HG03025 (cell line): ENCODE measurements around the gene DPF3.

ENCODE experiments used
- ATAC-seq: cut with Tn5 transposase; IDR thresholded peaks from one replicate; pipeline ENCODE4 v1.9.1; 2021; ENCODE audit warnings: mild to moderate bottlenecking, moderate library complexity; ENCODE audit not compliant: unreplicated experiment, low FRiP score

Gene DPF3

DNA sequence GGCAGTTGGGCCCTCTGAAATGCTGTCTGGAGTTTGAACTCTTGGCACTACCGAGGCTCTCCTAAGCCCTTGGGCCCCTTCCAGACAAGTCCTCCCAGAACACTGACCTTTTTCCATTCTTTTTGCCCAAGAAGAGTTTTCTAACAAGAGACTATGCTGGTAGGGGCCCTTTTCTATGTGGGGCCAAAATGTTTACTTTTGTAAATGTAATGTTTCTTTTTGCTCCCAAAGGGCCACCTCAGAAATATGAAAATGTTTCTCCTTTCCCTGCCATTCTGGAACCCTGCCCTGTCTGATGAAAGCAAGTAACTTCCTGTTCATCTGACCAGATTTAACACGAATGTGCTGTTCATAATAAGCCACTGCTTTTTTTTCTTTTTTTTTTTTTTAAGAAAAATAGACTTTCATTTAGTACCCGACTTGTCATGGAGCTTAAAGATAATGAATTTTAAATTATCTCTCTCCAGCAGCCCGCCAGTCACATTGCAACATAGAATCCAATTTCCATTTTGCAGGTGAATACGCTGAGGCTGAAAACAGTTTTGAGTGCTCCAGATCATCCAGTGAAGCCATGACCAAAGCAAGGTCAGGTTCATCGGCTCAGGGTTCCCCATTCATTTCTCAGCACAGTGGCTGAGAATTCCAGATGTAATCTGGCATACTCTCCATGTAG, 169.9 kb downstream of the DPF3 start:
- ATAC-seq: no peak

DNA sequence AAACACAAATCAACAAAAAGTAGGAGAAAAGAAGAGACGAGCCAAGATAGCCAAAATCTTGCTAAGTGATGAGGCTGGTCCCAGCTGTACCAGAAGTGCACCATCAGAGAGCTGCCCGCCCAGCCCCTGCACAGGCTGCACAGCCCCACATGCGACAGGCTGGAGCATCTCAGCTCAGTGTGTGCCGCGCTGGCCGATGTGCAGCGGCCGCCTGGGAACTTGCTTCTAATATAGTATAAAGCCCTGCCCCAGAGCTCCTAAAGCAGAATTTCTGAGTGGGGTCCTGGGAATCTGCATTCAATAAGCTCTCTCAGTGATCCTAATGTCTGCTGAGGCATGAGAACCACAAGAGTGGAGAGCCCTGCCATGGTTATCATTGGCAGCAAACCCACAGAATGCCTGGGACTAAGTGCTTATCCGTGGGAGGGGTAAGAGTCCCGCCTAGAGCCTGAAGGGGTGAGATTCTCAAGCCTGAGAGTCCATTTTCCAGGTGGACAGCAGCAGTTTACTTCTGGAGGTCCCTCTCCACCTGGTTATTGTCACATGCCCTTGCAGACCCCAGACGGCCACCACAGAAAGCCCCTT, 171.6 kb downstream of the DPF3 start:
- ATAC-seq: no peak

DNA sequence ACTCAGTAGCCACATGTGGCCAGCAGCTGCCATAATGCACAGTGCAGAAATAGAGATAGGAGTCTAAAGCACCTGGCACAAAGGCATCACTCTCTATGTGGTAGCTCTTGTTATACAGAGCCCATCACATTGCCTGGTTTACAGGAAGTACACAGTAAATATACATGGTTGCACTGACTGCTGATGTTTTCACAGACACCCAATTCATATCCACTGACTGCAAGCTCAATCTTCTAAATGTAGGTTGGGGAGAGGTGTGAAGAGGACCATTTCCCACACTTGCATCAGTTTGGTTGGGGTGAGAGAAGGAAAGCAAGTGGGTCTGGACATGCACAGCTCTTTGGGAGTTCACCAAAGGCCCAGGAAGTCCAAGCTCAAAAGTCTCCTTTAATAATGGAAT, 172.8 kb downstream of the DPF3 start:
- ATAC-seq: no peak

DNA sequence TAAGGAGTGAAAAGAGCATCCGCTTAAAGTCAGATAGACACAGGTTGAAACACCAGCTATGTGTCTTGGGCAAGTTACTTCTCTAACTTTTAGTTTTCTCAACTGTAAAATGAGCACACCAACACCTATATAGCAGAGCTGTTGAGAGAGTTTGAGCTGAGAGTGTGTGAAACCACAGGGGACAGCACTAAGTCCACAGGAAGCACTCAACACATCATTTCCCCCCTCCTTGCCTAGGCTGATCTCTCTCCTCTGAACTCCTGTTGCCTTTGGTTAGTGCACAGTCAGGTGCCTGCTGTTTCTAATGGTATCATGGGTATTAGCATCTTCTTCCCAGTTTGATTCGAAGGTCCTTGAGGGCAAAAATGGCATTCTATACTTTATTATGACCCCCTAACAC, 176.7 kb downstream of the DPF3 start:
- no peak for ATAC-seq

DNA sequence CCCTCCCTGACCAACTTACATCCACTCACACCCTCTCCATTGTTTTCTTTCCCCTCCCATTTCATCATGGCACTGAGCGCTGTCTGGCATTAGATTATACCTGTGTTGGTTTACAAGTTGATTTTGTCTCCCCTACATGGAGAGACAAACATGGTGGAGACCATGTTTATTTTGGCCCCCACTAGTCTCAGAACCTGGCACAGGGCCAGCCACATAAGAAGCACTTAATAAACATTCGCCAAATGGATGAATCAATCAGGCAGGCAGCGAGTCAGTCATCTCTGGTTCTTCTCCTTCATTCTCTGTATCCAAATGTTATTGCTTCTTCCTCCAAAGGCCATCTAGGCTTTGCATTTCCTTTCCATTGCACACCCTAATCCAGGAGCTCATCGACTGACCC, 177.4 kb downstream of the DPF3 start:
- no peak for ATAC-seq

DNA sequence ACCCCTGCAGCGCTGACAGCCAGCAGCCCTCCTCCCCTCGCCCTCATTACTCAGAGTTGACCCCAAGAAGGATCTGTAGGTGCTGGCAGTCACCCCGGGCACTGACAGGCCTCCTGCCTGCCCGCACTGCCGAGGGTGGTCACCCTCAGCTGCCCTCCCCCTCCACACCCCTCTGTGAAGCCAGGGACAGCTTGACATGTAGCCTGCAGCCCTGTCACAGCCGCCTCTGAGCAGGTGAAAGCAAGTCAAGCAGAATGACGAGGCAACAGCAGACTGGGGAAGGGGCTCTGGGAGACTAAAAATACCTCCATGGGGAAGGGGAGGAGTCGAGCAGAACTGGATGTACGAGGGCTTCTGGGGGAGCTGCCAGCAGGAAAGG, 178.1 kb downstream of the DPF3 start:
- ATAC-seq: no peak

DNA sequence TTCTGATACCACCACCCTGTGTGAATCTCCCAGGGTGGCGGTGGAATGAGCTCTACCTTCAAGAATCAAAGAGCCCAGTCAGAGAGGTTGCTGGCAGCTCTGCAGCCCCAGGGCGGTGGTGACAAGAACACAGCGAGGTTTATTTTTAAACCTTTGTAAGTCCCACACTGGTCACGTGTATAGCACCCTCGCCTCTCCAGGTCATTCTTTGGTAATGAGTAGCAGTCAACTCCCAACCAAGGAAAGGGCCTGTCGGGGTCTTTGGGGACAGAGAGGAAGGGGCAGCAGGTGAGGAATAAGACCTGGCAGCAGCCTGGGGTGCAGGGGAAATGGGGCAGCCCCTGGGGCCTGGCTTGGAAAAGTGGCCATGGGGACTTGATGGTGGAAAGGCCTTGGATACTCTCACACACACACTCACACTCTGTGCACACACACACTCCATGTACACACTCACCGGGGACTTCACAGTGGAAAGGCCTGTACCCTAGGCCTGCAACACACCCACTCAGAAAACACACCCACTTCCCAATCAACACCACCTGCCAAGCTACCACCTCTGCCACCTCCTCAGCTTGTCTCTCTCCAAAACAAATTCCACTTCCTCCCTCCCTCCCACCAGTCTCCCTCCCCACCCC, 178.6 kb downstream of the DPF3 start:
- no peak for ATAC-seq

DNA sequence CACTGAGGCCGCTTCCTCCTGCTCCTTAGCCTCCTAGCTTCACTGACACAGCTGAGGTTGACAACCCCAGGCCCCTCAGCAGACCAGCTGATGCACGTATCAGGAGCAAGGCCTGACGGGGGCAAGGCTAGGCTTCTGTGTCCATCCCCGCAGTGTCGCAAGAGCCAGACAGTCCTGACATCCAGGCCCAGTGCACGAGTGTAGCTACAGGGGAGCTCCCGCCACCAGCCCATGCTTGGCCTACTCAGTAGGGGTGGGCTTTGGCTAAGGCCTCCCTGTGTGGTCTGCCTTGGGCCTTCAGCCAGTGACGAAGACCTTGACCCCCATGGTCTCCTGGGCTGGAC, 179.1 kb downstream of the DPF3 start:
- ATAC-seq: no peak

DNA sequence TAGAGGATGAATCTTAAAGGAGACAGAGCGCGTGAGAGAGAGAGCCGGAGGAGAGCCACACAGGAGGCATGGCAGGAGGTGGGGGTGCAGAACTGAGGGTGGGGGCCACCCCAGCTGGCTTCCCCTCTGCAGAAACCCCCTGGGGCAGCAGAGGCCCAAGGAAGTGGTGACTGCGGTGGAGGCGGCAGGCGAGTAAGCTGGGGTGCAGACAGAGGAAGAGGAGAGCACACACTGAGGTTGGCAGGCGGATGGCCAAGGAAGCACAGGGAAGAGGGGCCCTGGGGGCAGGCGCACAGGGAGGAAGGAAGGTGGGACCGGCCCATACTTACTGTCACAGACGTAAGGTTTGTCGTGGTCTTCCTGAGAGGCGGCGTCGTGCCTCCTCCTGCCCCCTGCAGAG, 179.8 kb downstream of the DPF3 start:
- no peak for ATAC-seq

DNA sequence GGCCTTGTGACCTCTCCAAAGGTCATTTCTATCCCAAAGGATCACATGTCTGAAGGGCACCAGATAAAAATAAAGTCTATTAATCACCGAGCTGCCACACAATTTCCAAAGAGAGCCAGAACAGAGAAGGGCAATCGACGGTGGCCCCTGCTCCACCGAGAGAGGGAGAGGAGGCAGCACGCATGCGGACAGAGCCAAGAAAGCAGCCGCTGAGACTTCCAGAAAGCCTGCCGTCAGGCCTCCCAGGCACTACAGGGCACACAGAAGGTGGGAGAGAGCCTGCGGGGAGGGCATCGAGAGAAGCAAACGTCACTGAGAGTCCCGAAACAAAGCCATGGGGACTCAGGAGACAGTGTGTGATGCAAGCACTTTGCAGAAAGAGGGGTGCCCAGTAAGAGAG, 182.0 kb downstream of the DPF3 start:
- no peak for ATAC-seq

DNA sequence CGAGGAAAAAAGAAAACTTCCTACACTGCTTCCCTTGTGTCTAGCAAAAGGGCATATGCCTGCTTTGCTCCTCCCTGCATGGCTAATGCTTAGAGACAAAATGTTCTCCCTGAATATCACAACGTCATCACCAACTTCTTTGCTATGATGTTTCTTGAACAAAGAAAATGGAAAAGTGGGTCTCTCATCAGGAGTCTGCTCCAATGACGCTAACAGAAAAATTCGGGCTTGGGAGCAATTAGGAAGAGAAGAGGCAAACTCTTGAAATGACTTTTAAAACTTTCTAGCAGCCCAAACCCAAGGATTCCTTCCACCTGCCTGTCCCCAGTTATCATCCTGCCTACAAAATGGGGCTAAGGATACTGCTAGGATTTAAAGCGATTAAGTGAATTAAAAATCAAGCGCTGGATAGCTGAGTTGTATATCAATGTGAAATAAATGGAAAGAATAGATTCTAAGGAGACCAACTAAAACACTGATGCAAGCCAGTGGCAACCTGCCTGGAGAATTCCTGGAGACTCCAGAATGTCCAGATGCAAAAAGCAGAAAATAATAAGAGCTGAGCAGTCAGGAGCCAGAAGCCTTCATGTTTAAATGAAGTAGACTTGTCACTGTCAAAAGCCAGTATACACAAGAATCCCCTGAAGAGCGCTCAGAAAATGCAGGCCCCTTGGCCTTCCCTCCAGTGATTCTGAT, 183.8 kb downstream of the DPF3 start:
- ATAC-seq: no peak

DNA sequence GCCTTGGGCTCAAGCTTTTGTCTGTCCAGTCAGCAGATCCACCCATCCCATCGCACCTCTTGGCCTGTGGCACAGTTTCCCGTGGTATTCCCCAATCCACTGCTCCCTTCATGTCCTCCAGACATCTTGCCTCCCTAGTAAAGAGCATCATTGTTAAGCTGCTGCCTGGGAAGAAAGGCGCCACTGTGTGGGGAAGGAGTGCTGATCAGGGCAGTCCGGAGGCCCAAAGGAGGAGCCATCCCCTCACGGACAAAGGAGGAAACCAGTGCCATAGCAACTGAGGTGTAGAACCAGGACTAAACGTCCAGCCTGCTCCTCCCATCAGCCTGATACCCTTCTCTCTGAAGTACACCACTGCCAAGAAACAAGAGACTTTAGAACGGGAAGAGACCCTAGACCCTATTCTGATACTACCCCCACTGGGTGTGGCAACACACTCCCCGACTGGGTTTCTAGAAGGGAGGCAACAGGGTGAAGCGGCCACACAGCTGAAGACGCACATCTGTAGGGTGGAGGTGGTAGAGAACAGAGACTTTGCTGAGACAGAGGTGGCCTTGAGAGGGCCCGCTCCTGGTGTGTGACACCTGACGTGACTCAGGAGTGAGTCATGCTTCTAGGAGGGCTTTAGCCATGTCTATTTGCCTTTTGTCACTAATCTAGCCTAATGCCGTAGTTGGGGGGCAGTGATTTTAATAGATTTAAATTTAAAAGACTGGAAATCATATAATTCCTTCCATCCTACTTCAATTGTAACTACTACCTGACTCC, 185.0 kb downstream of the DPF3 start:
- no peak for ATAC-seq

DNA sequence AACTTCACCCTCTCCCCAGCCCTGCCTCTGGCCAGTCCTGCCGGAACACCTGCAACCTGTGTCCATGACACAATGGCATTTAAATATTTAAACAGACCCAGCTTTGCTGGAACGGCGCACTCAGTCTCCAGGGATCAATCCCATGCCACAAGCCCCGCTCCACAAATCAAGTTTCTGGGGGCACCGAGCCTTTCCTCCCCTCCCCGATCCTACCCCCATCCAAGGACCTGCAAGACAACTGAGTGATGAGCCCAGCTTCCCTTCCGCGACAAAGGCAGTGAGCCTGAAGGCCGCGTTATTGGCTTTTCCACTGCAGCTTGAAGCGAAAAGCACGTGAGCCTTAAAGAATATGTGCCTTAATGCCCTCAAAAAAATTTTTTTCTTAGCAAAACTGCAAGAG, 185.7 kb downstream of the DPF3 start:
- no peak for ATAC-seq

DNA sequence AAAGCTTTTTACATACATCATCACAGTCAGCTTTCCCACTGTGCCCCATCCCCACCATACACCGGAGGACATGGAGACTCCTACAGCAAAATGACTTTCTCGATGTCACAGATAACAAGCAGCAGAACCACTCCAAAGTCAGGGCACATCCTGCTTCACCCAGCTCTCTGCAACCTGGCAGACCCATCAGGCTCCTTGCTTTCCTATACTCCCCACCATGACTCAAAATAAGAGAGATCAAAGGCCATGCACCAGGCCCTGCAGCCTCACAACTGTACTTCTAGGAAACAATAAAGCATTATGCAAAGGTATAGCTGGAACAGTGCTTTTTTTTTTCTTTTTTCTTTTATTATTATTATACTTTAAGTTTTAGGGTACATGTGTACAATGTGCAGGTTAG, 187.4 kb downstream of the DPF3 start:
- no peak for ATAC-seq

DNA sequence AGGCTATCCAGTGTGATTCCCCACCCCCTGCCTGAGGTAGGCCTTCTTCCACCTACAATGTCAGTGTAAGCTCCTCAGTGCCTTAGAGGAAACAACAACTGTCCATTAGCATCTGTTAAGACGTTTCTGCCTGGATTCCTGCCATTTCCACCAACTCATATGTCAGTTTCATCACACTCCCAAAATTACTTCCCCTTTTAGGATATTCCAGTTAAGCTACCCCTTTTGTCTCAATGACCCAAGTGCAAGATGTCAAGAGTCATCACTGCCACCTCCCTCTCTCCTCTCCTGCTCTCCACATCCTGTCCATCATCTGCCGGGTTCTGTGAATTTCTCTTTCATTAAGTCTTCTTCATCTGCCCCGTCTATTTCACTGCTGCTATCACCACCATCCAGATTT, 189.4 kb downstream of the DPF3 start:
- no peak for ATAC-seq

DNA sequence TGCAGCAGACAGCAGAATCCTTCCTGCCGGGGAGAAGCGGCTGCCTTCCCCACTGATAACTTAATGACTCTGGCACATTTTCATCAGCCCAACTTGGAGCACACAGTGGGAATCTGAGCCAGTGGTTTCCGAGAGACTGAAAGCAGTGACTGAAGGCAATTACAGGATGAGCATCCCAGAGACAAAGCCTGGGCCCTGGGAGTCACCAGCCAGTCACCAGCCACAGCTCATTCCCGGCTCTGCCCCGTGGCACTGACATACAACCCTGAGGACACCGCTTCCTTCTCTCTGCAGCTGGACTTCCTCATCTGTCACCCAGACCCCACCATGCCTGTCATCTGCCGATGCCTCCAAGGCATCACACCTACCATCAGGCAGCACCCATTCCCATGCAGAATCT, 192.3 kb downstream of the DPF3 start:
- no peak for ATAC-seq

DNA sequence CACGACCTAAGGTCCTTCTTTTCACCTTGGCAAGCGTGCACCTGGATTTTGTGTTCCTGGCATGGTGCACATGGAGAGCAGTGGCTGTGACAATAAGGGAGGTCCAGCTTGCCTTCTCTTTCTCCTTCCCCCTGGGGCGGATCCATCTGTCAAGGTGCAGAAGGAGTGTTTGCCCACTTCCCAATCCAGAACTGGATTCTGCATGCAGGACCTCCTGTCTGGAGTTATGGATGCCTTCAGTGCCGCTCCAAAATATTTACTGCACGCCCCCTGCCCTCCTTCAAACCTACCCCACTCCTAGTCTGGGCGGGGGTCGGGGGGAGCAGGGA, 192.7 kb downstream of the DPF3 start:
- ATAC-seq: no peak

DNA sequence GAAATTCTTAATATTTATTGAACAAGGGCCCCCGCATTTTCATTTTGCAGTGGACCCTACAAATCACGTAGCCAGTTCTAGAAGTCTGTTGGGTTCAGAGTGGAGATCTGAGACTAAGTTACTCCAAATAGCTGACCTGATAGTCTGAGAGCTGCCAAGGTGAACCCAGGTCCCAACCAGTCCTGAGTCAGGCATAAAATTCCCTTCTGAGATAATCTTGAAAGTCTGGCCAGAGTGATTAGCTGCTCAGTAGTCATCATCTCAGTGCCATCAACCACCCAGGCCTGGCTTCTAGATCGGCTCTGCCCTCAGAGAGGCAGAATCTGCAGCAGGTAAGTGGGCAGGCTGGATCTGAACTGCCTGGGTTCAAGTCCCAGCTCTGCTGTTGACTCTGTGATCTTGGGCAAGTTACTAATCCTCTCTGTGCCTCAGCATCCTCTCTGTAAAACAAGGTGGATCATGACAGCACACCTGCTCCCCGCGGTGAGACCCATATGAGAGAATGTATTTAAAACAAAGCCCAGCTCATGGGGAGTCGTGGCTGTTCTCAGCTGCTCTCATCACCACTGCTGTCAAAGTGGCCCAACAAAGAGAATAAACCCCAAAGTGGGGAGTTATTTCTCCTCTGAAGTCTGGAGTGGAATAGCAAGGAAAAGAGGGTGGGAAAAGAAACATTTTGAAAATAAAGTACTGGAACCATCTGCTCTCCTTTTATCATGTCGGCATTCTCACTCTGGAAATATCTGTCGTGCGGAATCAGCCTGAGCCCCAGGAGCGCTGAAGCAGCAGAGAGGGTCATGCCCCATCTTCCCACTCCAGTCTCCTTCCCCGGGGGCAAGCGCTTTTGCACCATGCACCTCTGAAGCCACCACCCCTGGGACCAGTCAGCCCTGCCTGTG, 193.3 kb downstream of the DPF3 start:
- ATAC-seq: no peak

DNA sequence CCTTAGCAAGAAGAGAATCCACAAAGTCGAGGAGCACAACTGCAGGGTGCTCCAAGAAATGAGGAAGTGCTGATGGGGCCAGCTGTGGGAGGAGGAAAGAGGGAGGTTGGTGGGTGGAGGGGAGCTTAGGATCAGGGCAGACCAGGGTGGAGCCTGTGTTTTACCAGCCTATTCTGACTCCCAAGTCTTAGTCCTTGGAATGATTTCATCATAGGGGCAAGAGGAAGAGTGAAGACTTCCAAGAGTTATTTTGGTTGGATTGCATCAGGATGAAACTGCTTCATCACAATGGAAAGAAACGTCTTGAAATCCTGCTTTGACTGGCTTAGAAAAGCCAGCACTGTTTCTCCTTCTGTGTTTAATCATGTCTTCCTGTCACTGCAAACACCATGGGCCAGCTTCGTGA, 194.0 kb downstream of the DPF3 start:
- no peak for ATAC-seq

DNA sequence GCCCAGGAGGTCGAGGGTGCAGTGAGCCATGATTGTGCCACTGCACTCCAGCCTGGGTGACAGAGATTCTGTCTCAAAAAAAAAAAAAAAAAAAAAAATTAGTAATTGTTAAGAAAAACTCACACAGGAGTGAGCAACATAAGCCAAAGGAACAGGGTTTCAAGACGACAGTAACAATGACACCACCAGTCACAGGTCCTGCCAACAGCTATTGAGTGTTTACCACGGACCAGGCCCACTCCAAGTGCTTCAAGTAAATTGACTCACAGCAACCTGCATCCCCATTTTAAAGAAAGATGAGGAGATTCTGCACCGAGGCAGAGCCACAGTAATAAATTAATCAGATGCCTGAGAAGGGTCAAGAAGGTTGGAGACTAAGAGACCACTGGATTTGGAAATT, 194.5 kb downstream of the DPF3 start:
- no peak for ATAC-seq
